GM13977 (cell line): ENCODE measurements around the gene ECSIT.

Experiments used
- DNase-seq: peaks from one replicate; pipeline ENCODE4 v3.0.0; 2012; ENCODE audit warnings: low spot score
- in situ Hi-C: fragments of 300-500 bp; cut with MboI; formaldehyde crosslinking; loops from one replicate; pipeline ENCODE4 v1.12.0; 2022; ENCODE audit warnings: low sequenced_read_pairs, low pct_unique_long_range_greater_than_20kb, mixed read lengths, inconsistent platforms; ENCODE audit not compliant: unreplicated experiment
- TF ChIP-seq, protein P1 (sequence below): IDR thresholded peaks from 2 replicates; pipeline ENCODE4 v1.5.1; 2012; ENCODE audit warnings: mild to moderate bottlenecking, control low read depth; ENCODE audit not compliant: insufficient read depth; ENCODE audit errors: extremely low read depth, missing control alignments

The ECSIT gene

DNA sequence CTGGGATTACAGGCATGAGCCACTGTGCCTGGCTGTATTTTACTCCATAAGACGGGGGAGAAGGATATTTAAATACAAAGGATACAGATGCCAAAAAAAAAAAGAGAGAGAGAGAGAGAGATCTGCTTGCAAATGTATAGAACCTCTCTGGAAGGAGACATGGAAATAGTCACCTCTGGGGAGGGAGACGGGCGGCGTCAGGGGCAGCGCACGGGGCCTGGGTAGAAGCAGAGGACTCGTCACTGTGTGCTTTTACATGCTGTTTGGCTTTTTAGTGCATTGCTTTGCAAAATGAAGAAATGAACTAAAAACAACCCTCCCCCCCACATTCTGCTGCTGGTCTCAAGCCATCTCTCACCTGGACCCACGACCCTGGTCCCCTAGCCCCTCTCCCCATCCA, 18.5 kb downstream of the ECSIT start:
- no peak for DNase-seq
- TF ChIP-seq, protein P1, sequence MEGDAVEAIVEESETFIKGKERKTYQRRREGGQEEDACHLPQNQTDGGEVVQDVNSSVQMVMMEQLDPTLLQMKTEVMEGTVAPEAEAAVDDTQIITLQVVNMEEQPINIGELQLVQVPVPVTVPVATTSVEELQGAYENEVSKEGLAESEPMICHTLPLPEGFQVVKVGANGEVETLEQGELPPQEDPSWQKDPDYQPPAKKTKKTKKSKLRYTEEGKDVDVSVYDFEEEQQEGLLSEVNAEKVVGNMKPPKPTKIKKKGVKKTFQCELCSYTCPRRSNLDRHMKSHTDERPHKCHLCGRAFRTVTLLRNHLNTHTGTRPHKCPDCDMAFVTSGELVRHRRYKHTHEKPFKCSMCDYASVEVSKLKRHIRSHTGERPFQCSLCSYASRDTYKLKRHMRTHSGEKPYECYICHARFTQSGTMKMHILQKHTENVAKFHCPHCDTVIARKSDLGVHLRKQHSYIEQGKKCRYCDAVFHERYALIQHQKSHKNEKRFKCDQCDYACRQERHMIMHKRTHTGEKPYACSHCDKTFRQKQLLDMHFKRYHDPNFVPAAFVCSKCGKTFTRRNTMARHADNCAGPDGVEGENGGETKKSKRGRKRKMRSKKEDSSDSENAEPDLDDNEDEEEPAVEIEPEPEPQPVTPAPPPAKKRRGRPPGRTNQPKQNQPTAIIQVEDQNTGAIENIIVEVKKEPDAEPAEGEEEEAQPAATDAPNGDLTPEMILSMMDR = no peak
- in situ Hi-C loops = no loop called here

- TF ChIP-seq, protein P1 = no peak
- no peak for DNase-seq
- in situ Hi-C loops = no loop called here
Measured at GRCh38 chr19:11507370-11508078, 21.4 kb downstream of the ECSIT start.

DNA sequence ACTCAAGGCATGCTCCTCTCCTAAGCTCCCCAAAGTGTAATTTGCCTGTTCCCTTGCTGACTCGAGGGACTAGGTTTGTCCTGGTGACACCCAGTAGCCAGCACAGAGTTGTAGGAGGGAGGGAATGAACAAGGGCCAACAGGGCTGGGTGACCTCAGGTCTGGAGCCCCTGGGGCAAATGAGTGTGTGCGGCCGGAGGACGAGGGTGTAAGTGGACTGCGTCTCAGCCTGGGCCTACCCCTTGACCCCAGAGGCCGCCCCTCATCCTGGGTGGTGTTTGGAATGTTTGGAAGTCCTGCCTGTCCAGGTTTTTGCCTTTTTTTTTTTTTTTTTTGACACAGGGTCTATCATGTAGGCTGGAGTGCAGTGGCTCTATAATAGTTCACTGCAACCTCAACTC, 22.0 kb downstream of the ECSIT start:
- TF ChIP-seq, protein P1 = no peak
- in situ Hi-C loops = no loop called here
- no peak for DNase-seq

- in situ Hi-C loops = no loop called here
- TF ChIP-seq, protein P1 = no peak
- no peak for DNase-seq
Measured at GRCh38 chr19:11506101-11506555, 22.8 kb downstream of the ECSIT start.

DNA sequence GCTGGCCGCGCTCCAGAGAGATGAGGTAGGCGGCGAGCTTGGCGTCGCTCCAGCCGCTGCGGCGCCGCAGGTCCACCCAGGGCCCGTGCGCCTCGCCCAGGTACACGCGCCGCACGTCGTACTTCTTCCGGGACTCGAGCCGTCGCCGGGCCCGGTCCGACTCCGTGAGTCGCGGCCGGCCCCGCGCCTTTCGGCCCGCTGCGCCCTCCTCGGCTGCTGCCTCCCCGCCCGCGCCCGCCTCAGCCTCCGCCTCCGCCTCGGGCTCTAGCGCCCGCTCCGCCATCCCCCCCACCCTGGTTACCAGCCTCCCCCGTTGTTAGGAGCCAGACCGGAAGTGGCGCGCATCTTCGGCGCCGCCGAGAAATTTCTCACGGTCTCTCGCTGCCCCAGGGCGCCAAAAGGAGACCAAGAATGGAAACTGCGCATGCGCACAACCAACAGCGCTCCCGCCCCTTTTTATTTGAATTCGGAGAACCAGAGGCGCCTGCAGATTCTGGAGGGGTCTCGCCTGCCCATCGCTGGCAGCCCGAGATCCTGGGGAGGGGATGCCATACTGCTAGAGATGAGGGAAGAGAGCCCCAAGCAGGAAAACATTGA, 23.3 kb downstream of the ECSIT start, which contains the start of gene ZNF653:
ZNF653 (minus strand) TSS at position 336 of the 597 bp plus-strand sequence; CDS start at position 283, 53 bp downstream.
- in situ Hi-C loops = no loop called here
- TF ChIP-seq, protein P1 = no peak
- peak; percentile 99 for DNase-seq

- peak; percentile 99 for DNase-seq
- TF ChIP-seq, protein P1 = no peak
- in situ Hi-C loops = no loop called here
Measured at GRCh38 chr19:11505032-11505503, 23.9 kb downstream of the ECSIT start.
